DMS53 treated with DMSO at 0.1 percent for 48 hours (cell line): ENCODE measurements around the gene TNFRSF19.
"Not testable (repeated sequence)": the region's sequence is repeated elsewhere in the genome, so short reads cannot be mapped to it uniquely, and the experiment has no call there.

Experiments
- DNase-seq: peaks from one replicate; lab custom pipeline; 2025; ENCODE audit not compliant: unreplicated experiment; lab: John Stamatoyannopoulos, UW

Gene TNFRSF19

GRCh38 chr13:23652909-23653726 lies 82.9 kb downstream of the TNFRSF19 start:
- DNase-seq, result no peak

GRCh38 chr13:23654111-23655110 lies 84.2 kb downstream of the TNFRSF19 start:
- no peak for DNase-seq

GRCh38 chr13:23655321-23655720 lies 85.1 kb downstream of the TNFRSF19 start:
- DNase-seq, result no peak

GRCh38 chr13:23656637-23657371 lies 86.6 kb downstream of the TNFRSF19 start:
- DNase-seq, result peak; percentile 90

- no peak for DNase-seq
Observed at GRCh38 chr13:23658929-23659541, 88.8 kb downstream of the TNFRSF19 start.

- DNase-seq, result no peak
Observed at GRCh38 chr13:23660249-23660648, 90.0 kb downstream of the TNFRSF19 start.

- no peak for DNase-seq
Observed at GRCh38 chr13:23666582-23666981, 96.4 kb downstream of the TNFRSF19 start.

GRCh38 chr13:23667750-23668149 lies 97.5 kb downstream of the TNFRSF19 start:
- no peak for DNase-seq

GRCh38 chr13:23668562-23668961 lies 98.3 kb downstream of the TNFRSF19 start:
- DNase-seq, result no peak

- no peak for DNase-seq
Observed at GRCh38 chr13:23670793-23671192, 100.6 kb downstream of the TNFRSF19 start.

GRCh38 chr13:23671377-23671776 lies 101.2 kb downstream of the TNFRSF19 start:
- DNase-seq, result no peak

GRCh38 chr13:23671897-23672296 lies 101.7 kb downstream of the TNFRSF19 start:
- peak; percentile 61 for DNase-seq

GRCh38 chr13:23672616-23673015 lies 102.4 kb downstream of the TNFRSF19 start:
- peak; percentile 45 for DNase-seq

GRCh38 chr13:23673354-23673753 lies 103.1 kb downstream of the TNFRSF19 start:
- peak; percentile 52 for DNase-seq

GRCh38 chr13:23673867-23674605 lies 103.8 kb downstream of the TNFRSF19 start:
- peak; percentile 24 for DNase-seq

- peak; percentile 94 for DNase-seq
Observed at GRCh38 chr13:23674795-23675640, 104.8 kb downstream of the TNFRSF19 start.

GRCh38 chr13:23677679-23678288 lies 107.6 kb downstream of the TNFRSF19 start:
- not testable (repeated sequence) for DNase-seq

- DNase-seq, result no peak
Observed at GRCh38 chr13:23678795-23679194, 108.6 kb downstream of the TNFRSF19 start.

GRCh38 chr13:23679220-23679619 lies 109.0 kb downstream of the TNFRSF19 start:
- no peak for DNase-seq
